Epithelial cell of esophagus (primary cell): ENCODE measurements around the gene CNTNAP2.

Experiments
- DNase-seq: peaks from one replicate; pipeline ENCODE4 v3.0.0; 2010; ENCODE audit warnings: low read depth
- H3K4me3 ChIP-seq: 2 replicates; pipeline ENCODE4 v1.5.1; 2011; ENCODE audit warnings: mild to moderate bottlenecking, low read length, control low read depth
- TF ChIP-seq, protein P1 (sequence below): IDR thresholded peaks from 2 replicates; pipeline ENCODE4 v1.5.1; 2011; ENCODE audit warnings: low read depth, mild to moderate bottlenecking, low read length, control low read depth, inconsistent platforms; ENCODE audit not compliant: insufficient read depth; ENCODE audit errors: missing control alignments

Gene CNTNAP2

DNA sequence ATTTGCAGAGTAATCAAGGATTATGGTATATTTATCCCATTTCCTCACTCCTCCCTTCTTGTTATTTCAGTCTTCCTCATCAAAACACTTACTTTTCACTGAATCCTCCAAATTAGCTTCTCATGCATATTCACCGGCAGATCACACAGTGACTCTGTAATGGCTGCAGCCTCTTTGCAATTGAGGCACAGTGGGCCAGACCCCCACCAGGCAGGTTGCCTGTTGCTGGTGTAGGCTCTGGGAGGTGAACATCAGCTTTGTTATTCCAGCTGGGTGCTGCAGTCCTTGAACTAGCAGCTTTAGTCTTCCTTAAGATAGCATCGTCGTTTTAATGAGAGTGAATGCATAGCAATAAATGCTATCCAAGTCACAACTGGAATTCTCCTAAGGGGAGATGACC is 449.3 kb downstream of the CNTNAP2 start:
- TF ChIP-seq, protein P1, sequence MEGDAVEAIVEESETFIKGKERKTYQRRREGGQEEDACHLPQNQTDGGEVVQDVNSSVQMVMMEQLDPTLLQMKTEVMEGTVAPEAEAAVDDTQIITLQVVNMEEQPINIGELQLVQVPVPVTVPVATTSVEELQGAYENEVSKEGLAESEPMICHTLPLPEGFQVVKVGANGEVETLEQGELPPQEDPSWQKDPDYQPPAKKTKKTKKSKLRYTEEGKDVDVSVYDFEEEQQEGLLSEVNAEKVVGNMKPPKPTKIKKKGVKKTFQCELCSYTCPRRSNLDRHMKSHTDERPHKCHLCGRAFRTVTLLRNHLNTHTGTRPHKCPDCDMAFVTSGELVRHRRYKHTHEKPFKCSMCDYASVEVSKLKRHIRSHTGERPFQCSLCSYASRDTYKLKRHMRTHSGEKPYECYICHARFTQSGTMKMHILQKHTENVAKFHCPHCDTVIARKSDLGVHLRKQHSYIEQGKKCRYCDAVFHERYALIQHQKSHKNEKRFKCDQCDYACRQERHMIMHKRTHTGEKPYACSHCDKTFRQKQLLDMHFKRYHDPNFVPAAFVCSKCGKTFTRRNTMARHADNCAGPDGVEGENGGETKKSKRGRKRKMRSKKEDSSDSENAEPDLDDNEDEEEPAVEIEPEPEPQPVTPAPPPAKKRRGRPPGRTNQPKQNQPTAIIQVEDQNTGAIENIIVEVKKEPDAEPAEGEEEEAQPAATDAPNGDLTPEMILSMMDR: no peak
- H3K4me3 ChIP-seq: no peak overlapping the region

GRCh38 chr7:146575903-146576302 is 459.3 kb downstream of the CNTNAP2 start:
- TF ChIP-seq, protein P1: no peak
- H3K4me3 ChIP-seq: no peak overlapping the region
- DNase-seq: no peak

More for the DNA sequence above, 449.3 kb downstream of the CNTNAP2 start:
- no peak for DNase-seq

DNA sequence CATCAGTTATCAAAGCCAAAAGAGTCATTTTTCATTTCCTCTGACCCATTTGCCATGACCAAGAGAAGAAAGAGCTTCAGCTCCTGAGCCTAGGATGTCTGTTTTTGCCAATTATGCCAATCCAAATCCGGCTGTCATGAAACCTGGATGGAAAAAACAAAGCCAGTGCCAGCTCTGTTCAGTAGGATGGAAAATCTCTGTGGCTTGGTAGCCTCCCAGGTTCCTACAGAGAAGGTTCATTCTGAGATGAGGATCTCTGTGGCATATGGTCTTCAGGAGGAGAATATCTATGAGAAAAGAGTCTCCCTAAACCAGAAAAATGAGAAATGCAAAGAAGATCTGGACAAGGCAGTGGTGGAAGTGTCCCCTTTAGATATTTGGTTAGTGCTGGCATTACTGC is 475.4 kb downstream of the CNTNAP2 start:
- DNase-seq: no peak
- TF ChIP-seq, protein P1: no peak
- H3K4me3 ChIP-seq: no peak overlapping the region

DNA sequence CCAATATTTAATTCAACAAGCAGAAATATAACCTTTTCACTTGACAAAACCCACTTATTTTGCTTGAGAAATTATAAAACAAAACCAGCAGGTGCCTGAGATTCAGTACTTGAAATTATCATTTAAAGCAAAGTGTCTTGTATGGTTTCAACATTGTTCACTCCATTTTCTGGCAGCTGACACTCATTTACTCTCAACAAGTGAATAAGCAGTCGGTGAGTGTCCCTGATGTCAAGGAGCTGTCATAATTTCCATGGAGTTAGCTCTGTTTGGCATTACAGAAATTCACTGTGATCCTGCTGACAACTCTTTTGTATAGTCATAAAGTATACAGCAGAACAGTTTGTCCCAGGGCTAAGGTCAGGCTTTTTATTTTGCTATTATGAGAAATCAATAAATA is 490.0 kb downstream of the CNTNAP2 start:
- no peak overlapping the region for H3K4me3 ChIP-seq
- TF ChIP-seq, protein P1: no peak

GRCh38 chr7:146619641-146620040 is 503.0 kb downstream of the CNTNAP2 start:
- DNase-seq: no peak
- H3K4me3 ChIP-seq: no peak overlapping the region
- TF ChIP-seq, protein P1: no peak

More for the DNA sequence above, 490.0 kb downstream of the CNTNAP2 start:
- no peak for DNase-seq

DNA sequence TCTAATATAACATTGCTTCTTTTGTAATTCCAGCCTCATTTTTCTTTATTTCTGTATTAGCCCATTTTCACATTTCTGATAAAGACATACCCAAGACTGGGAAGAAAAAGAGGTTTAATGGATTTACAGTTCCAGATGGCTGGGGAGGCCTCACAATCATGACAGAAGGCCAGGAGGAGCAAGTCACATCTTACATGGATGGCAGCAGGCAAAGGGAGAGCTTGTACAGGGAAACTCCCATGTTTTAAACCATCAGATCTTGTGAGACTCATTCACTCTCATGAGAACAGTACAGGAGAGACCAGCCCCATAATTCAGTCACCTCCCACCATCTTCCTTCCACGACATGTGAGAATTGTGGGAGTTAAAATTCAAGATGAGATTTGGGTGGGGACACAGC is 510.3 kb downstream of the CNTNAP2 start:
- TF ChIP-seq, protein P1: no peak
- no peak for DNase-seq
- no peak overlapping the region for H3K4me3 ChIP-seq

GRCh38 chr7:146635205-146636032 is 518.8 kb downstream of the CNTNAP2 start:
- TF ChIP-seq, protein P1: no peak
- H3K4me3 ChIP-seq: no peak overlapping the region
- no peak for DNase-seq
